ENCODE data around the gene DIRAS1.

DIRAS1 gene

DNA sequence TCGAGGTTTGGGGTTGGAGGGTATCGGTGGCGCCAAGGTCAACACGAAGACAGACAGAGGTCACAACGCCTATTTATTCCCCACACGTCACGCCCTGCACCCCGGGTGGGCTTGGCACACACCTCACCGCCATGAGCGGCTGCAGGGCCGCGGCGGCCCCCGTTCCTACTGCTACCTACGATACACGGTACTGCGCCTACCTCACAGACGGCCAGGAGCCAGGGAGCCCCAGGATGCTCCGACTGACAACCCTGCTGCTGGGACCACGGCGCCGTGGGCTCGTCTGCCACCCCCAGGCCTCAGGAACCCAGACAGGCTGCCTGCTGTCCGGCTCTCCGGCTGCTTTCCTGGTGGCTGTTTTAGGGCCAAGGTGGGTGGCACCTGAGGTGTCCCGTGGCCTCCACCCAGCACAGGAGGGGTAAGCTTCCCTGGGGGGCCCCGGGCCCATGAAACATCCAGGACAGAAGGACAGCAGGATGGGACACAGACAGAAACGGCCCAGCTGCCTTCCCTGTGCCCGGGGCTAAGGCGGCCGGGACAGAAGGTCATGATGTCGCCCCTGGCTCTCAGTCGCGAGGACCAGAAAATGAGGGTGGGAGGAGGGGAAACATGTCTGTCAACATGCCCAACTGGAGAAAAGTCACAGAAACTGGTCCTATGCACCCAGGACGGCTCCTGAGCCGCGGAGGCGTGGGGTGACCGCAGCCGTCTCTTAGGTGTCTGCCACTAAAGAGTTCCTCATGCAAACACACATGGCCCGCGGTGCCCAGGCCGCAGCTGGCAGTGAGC lies 33.7 kb upstream of the DIRAS1 start:
- DNase-seq, result no peak

DNA sequence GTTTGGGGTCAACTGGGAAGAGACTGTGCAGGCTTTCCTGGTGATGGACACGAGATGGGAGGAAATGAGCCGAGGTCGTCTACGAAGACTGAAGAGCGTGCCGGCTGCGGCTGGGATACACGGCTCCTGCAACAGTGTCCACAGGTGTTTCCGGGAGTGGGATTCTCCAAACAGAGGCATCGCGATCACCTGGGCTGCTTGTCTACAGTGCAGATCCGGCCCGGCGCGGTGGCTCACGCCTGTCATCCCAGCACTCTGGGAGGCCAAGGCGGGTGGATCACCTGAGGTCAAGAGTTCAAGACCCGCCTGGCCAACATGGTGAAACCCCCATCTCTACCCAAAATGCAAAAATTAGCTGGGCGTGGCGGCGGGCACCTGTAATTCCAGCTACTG lies 30.3 kb upstream of the DIRAS1 start:
- DNase-seq, result no peak

- DNase-seq, result no peak
These were observed 29.8 kb upstream of the DIRAS1 start for GRCh38 chr19:2750808-2751437.

- DNase-seq, result no peak
These were observed 26.2 kb upstream of the DIRAS1 start for GRCh38 chr19:2747349-2747748.

- DNase-seq, result no peak
These were observed 22.9 kb upstream of the DIRAS1 start for GRCh38 chr19:2744113-2744512.

DNA sequence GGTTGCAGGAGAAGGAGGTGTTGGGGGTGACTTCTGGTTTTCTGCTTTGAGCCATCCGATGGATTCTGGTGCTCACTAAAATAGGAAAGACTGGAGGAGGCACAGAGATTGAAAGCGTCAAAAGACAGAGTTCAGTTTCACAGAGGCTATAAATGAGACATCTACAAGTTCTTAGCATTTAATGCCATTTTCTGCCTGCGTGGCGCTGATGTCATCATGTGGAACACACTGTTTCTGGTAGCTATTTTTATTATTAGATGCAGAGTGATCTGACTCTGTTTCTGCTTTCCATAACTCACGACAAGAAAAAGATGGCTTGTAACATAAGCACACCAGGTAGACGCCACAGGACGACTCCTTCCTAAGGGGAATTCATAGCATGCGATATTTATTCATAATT lies 21.9 kb upstream of the DIRAS1 start:
- no peak for DNase-seq

DNA sequence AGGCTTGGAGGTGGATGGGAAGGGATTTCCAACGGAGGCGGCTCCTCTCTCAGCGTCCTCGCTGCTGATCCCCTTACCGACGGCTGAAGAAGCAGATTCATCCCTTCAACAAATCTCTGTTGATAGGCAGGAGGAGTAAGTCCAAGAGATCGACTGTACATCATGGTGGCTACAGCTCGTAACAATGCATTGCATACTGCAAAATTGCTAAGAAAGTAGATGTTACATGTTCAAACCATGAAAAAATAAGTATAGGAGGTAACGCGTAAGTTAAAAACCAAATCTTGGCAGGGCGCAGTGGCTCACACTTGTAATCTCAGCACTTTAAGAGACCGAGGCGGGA lies 19.1 kb upstream of the DIRAS1 start:
- DNase-seq, result no peak

DNA sequence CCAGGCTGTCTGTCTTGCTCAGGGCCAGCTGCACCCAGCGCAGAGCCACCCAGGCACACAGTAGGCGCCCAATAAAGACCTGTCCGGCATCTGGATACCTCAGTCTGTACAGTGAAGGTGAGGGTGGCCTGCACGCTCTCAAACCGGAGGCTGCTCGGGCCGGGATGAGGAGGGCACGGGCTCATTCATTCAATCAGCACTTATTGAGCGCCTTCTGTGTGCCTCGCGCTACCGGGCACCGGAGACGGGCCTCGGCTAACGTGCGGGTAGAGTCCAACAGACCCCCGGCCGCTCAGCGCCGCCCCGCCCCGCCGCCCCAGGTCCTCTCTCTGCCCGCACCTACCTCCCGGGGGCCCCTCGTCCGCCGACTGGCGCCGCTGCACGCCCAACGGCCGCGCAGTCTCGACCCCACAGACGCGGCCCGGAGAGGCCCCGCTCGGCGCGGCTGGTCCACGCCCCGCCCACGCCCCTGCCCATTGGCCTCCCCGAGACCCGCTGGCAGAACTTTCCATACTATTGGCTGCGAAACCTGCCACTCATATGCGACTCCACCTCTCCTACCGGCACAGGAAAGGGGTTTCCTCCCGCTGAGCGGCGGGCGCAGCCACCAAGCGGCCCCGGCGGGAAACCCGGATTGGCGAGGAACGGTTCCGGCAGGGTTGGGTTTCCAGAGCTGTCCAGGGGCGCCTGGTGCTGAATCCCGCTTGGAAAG lies 18.6 kb upstream of the DIRAS1 start, which contains the start of gene SLC39A3:
Gene SLC39A3, minus strand, starts transcription at position 416 of the 712 bp plus-strand sequence. CDS start 2,760 bp downstream, outside the sequence.
- DNase-seq, result peak; percentile 99

- DNase-seq, result no peak
These were observed 15.5 kb upstream of the DIRAS1 start for GRCh38 chr19:2736550-2737190.

- no peak for DNase-seq
These were observed 14.2 kb upstream of the DIRAS1 start for GRCh38 chr19:2735374-2735773.

GRCh38 chr19:2734589-2735288 lies 13.6 kb upstream of the DIRAS1 start:
- DNase-seq, result no peak

DNA sequence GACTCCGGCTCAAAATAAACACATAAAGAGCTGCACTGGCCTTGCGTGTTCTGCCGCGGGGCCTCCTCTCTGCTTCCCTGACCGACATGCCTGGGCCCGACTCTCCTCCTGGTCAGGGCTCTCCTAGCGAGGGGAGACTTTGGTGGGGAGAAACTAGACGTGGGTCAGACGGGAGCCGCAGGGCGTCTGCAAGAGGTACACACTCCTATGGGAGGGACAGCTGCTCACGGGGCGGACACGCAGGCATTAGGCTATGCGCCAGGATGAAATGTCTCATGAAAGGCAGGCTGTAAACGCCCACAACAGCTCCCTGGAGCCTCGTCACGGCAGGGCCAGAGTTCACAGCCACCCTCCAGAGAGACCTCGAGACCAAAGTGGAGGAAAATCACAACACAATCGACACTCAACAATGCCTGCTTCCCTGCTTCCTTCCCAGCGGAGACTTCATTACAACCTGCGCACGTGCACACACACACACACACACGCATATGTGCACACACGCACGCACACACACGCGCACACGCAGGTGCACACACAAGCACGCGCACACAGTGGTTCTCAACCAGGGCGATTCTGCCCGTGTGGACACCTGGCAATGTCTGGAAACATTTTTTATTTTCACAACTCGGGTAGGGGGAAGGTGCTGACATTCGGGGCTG lies 12.9 kb upstream of the DIRAS1 start:
- DNase-seq, result no peak

- no peak for DNase-seq
These were observed 11.7 kb upstream of the DIRAS1 start for GRCh38 chr19:2732883-2733282.

GRCh38 chr19:2732157-2732725 lies 11.1 kb upstream of the DIRAS1 start:
- no peak for DNase-seq

- no peak for DNase-seq
These were observed 10.2 kb upstream of the DIRAS1 start for GRCh38 chr19:2731181-2731995.

DNA sequence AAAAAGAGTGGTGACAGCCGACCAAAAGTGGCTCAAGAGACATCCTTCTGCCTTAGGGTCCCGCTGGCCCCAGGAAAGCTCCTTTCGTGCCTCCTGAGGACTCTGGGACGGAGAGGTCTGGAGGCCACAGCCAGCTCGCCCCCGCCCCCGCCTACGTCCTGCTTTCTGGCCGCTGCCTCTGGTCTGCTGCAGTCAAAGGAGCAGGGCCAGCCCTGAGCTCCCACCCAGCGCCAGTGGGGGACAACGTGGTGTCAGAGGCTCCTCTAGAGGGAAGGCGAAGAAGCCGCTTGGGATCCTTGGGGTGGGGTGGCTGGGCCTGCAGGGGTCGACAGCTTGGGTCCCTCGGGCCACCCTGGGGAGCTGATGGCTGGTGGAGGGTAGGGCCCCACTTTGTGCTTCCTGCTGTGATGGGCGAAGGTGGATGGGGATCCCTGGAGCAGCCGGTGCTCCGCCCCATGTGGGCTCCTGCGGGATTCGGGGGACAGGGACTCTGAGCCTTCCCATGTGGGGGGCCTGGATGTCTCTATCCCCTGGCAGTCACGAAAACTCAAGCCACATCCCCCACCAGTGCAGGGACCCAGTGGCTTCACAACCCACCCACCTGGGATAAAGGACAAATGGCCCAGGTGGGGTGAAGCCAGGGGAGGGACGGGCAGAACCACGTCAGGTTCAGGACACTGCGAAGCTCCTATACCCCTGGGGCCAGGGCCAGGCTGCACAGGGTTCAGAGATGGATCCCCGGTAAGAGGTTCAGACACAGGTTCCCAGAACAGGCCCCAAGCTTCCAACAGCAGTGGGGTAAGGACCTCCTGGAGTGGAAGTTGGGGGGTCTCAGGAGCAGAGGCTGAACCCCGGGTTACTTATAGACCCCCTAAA lies 9.0 kb upstream of the DIRAS1 start:
- DNase-seq, result no peak

GRCh38 chr19:2728783-2729387 lies 7.7 kb upstream of the DIRAS1 start:
- DNase-seq, result no peak

- no peak for DNase-seq
These were observed 6.4 kb upstream of the DIRAS1 start for GRCh38 chr19:2727640-2727944.

- no peak for DNase-seq
These were observed 5.9 kb upstream of the DIRAS1 start for GRCh38 chr19:2726904-2727639.

All from stimulated activated CD4-positive, alpha-beta T cell treated with anti-CD3 and anti-CD28 coated beads, Interleukin-4, amount 100 ng/mL, for 1 hour (primary cell).